Measurements from ENCODE around the gene ALOX5. TPM values are rescaled to one million over a fixed set of nuclear protein-coding genes. Genes with fewer than 3 reads are reported as not detected.

ALOX5 gene
- polyA plus RNA-seq, 1 of the 3 experiments (the other 2 are of a cell fraction) = not detected

GRCh38 chr10:45487735-45488134 is 113.7 kb downstream of the ALOX5 start (continued):
- no peak for TF ChIP-seq RAD21 (IDR thresholded peaks at IDR 0.05; ENCODE audit: low read length)
- TF ChIP-seq POLR2AphosphoS5 (IDR thresholded peaks at IDR 0.05; ENCODE audit: low read depth, low read length) = no peak
- TF ChIP-seq ELF1 (IDR thresholded peaks at IDR 0.05) = no peak

- H3K4me2 ChIP-seq = no peak overlapping the region
- H3K27ac ChIP-seq (ENCODE audit: low read depth in 2 of 2, low read length in 1 of 2) = no peak overlapping the region
- H3K36me3 ChIP-seq (replicated peaks in 1 of 2; ENCODE audit: control insufficient read depth in 1 of 2, insufficient read depth in 2 of 2, low read length in 1 of 2) = no peaks in the 10 kb centered on the region
- no peak overlapping the region for H2AFZ ChIP-seq (ENCODE audit: low read depth)
- H3K79me2 ChIP-seq (ENCODE audit: insufficient read depth) = no peaks in the 10 kb centered on the region
- no peak overlapping the region for H3K9ac ChIP-seq
- H3K27me3 ChIP-seq (ENCODE audit: insufficient read depth) = no peaks in the 10 kb centered on the region
- CTCF ChIA-PET = no interaction called here
- no peak for DNase-seq
- no peaks in the 10 kb centered on the region for H3F3A ChIP-seq (replicated peaks; ENCODE audit: insufficient read depth)
- POLR2A ChIA-PET = no interaction called here
- no peaks in the 10 kb centered on the region for H3K9me2 ChIP-seq
- no peak overlapping the region for H3K4me3 ChIP-seq (ENCODE audit: low read depth in 2 of 2, low read length in 1 of 2)
- no peaks in the 10 kb centered on the region for H3K9me3 ChIP-seq
- H4K20me1 ChIP-seq (ENCODE audit: insufficient read depth) = no peaks in the 10 kb centered on the region
- no peak for TF ChIP-seq REST (IDR thresholded peaks at IDR 0.05; ENCODE audit: low read depth, low read length)
- no peak for TF ChIP-seq TCF12 (IDR thresholded peaks at IDR 0.05)
- TF ChIP-seq CTCF (IDR thresholded peaks at IDR 0.05) = no peak
- no peak for TF ChIP-seq USF2 (IDR thresholded peaks at IDR 0.05; ENCODE audit: borderline replicate concordance, low read depth, low read length)
- TF ChIP-seq PBX3 (IDR thresholded peaks at IDR 0.05) = no peak
- TF ChIP-seq FOXM1 (IDR thresholded peaks at IDR 0.05; ENCODE audit: low read depth) = no peak
- TF ChIP-seq IRF3 (IDR thresholded peaks at IDR 0.05; ENCODE audit: low read depth, low read length) = no peak
- TF ChIP-seq MEF2A (IDR thresholded peaks at IDR 0.05; ENCODE audit: borderline replicate concordance, low read depth) = no peak
- no peak for TF ChIP-seq MXI1 (IDR thresholded peaks at IDR 0.05; ENCODE audit: low read depth, low read length)
- no peak for TF ChIP-seq FOXJ3 (CRISPR knock-in tag; IDR thresholded peaks at IDR 0.05)
- TF ChIP-seq CHD2 (IDR thresholded peaks at IDR 0.05; ENCODE audit: low read length, partially characterized antibody) = no peak
- TF ChIP-seq RAD21 (IDR thresholded peaks at IDR 0.05; ENCODE audit: low read length) = no peak
- TF ChIP-seq NRF1 (IDR thresholded peaks at IDR 0.05; ENCODE audit: low read depth, low read length) = no peak
- TF ChIP-seq POLR2AphosphoS5 (IDR thresholded peaks at IDR 0.05; ENCODE audit: low read depth, low read length) = no peak
- TF ChIP-seq RCOR1 (IDR thresholded peaks at IDR 0.05; ENCODE audit: low read length) = no peak
- TF ChIP-seq NFIC (IDR thresholded peaks at IDR 0.05; ENCODE audit: borderline replicate concordance) = no peak
- TF ChIP-seq SMC3 (IDR thresholded peaks at IDR 0.05; ENCODE audit: low read depth, low read length) = no peak
- no peak for TF ChIP-seq MAX (IDR thresholded peaks at IDR 0.05; ENCODE audit: low read depth)
- no peak for TF ChIP-seq RXRA (IDR thresholded peaks at IDR 0.05; ENCODE audit: borderline replicate concordance, low read depth)
- H3K4me1 ChIP-seq (ENCODE audit: control insufficient read depth in 1 of 2, insufficient read depth in 2 of 2, low read depth in 1 of 2, low read length in 1 of 2) = no peaks in the 10 kb centered on the region
- WGBS (ENCODE audit: low lambda C conversion rate) = 90% methylated on average over 10 of the region's 10 CpGs
These were observed 114.3 kb downstream of the ALOX5 start for GRCh38 chr10:45488365-45488764.

Measured in SK-N-SH (cell line).